Measurements from ENCODE around the gene UTY. TPM values are rescaled to one million over a fixed set of nuclear protein-coding genes. Genes with fewer than 3 reads are reported as not detected.

The UTY gene
- total RNA-seq, 1 donor = 0.10 TPM

GRCh38 chrY:13361656-13362636 lies 117.9 kb downstream of the UTY start:
- Histone ChIP-seq H3K27me3 (ENCODE audit: insufficient read depth, low read length) (no peaks in the 10 kb centered on the region), H3K4me3 (ENCODE audit: low read length) (no peak overlapping the region), H3K9me3 (ENCODE audit: low read depth, low read length) (no peaks in the 10 kb centered on the region), H3K4me1 (ENCODE audit: insufficient read depth, low read length) (peaks cover 16% of the 10 kb centered on the region)

- Histone ChIP-seq H3K27me3 (ENCODE audit: insufficient read depth, low read length) (no peaks in the 10 kb centered on the region), H3K9me3 (ENCODE audit: low read depth, low read length) (no peaks in the 10 kb centered on the region), H3K4me3 (ENCODE audit: low read length) (no peak overlapping the region), H3K4me1 (ENCODE audit: insufficient read depth, low read length) (peaks cover 16% of the 10 kb centered on the region)
These were observed 128.4 kb downstream of the UTY start for GRCh38 chrY:13351443-13351842.

GRCh38 chrY:13347106-13347505 lies 132.7 kb downstream of the UTY start:
- H3K9me3 ChIP-seq (ENCODE audit: low read depth, low read length) = no peaks in the 10 kb centered on the region
- H3K4me3 ChIP-seq (ENCODE audit: low read length) = no peak overlapping the region
- H3K27me3 ChIP-seq (ENCODE audit: insufficient read depth, low read length) = no peaks in the 10 kb centered on the region
- H3K4me1 ChIP-seq (ENCODE audit: insufficient read depth, low read length) = peaks cover 21% of the 10 kb centered on the region

GRCh38 chrY:13345549-13345948 lies 134.3 kb downstream of the UTY start:
- no peaks in the 10 kb centered on the region for H3K9me3 ChIP-seq (ENCODE audit: low read depth, low read length)
- H3K4me3 ChIP-seq (ENCODE audit: low read length) = no peak overlapping the region
- no peaks in the 10 kb centered on the region for H3K27me3 ChIP-seq (ENCODE audit: insufficient read depth, low read length)
- peaks cover 17% of the 10 kb centered on the region for H3K4me1 ChIP-seq (ENCODE audit: insufficient read depth, low read length)

- Histone ChIP-seq H3K4me1 (ENCODE audit: insufficient read depth, low read length) (peaks cover 16% of the 10 kb centered on the region), H3K4me3 (ENCODE audit: low read length) (no peak overlapping the region), H3K27me3 (ENCODE audit: insufficient read depth, low read length) (no peaks in the 10 kb centered on the region), H3K9me3 (ENCODE audit: low read depth, low read length) (no peaks in the 10 kb centered on the region)
These were observed 136.4 kb downstream of the UTY start for GRCh38 chrY:13343307-13343946.

- Histone ChIP-seq H3K4me3 (ENCODE audit: low read length) (no peak overlapping the region), H3K4me1 (ENCODE audit: insufficient read depth, low read length) (peaks cover 16% of the 10 kb centered on the region), H3K27me3 (ENCODE audit: insufficient read depth, low read length) (no peaks in the 10 kb centered on the region), H3K9me3 (ENCODE audit: low read depth, low read length) (no peaks in the 10 kb centered on the region)
These were observed 139.9 kb downstream of the UTY start for GRCh38 chrY:13339939-13340338.

GRCh38 chrY:13339381-13339780 lies 140.5 kb downstream of the UTY start:
- Histone ChIP-seq H3K4me3 (ENCODE audit: low read length) (no peak overlapping the region), H3K27me3 (ENCODE audit: insufficient read depth, low read length) (no peaks in the 10 kb centered on the region), H3K4me1 (ENCODE audit: insufficient read depth, low read length) (peaks cover 16% of the 10 kb centered on the region), H3K9me3 (ENCODE audit: low read depth, low read length) (no peaks in the 10 kb centered on the region)

- Histone ChIP-seq H3K27me3 (ENCODE audit: insufficient read depth, low read length) (no peaks in the 10 kb centered on the region), H3K4me3 (ENCODE audit: low read length) (no peak overlapping the region), H3K4me1 (ENCODE audit: insufficient read depth, low read length) (peaks cover 11% of the 10 kb centered on the region), H3K9me3 (ENCODE audit: low read depth, low read length) (no peaks in the 10 kb centered on the region)
These were observed 141.1 kb downstream of the UTY start for GRCh38 chrY:13338711-13339110.

GRCh38 chrY:13337934-13338333 lies 141.9 kb downstream of the UTY start:
- Histone ChIP-seq H3K9me3 (ENCODE audit: low read depth, low read length) (no peaks in the 10 kb centered on the region), H3K4me3 (ENCODE audit: low read length) (no peak overlapping the region), H3K27me3 (ENCODE audit: insufficient read depth, low read length) (no peaks in the 10 kb centered on the region), H3K4me1 (ENCODE audit: insufficient read depth, low read length) (peaks cover 11% of the 10 kb centered on the region)

- H3K9me3 ChIP-seq (ENCODE audit: low read depth, low read length) = no peaks in the 10 kb centered on the region
These were observed 146.0 kb downstream of the UTY start for GRCh38 chrY:13333791-13334190.

GRCh38 chrY:13330651-13331050 lies 149.2 kb downstream of the UTY start:
- Histone ChIP-seq H3K4me3 (ENCODE audit: low read length) (no peak overlapping the region), H3K27me3 (ENCODE audit: insufficient read depth, low read length) (no peaks in the 10 kb centered on the region), H3K9me3 (ENCODE audit: low read depth, low read length) (no peaks in the 10 kb centered on the region), H3K4me1 (ENCODE audit: insufficient read depth, low read length) (no peaks in the 10 kb centered on the region)

More at GRCh38 chrY:13333791-13334190, 146.0 kb downstream of the UTY start:
- H3K4me1 ChIP-seq (ENCODE audit: insufficient read depth, low read length) = no peaks in the 10 kb centered on the region
- no peak overlapping the region for H3K4me3 ChIP-seq (ENCODE audit: low read length)
- H3K27me3 ChIP-seq (ENCODE audit: insufficient read depth, low read length) = no peaks in the 10 kb centered on the region

- no peaks in the 10 kb centered on the region for H3K9me3 ChIP-seq (ENCODE audit: low read depth, low read length)
- H3K27me3 ChIP-seq (ENCODE audit: insufficient read depth, low read length) = no peaks in the 10 kb centered on the region
- H3K4me1 ChIP-seq (ENCODE audit: insufficient read depth, low read length) = no peaks in the 10 kb centered on the region
- H3K4me3 ChIP-seq (ENCODE audit: low read length) = no peak overlapping the region
These were observed 166.9 kb downstream of the UTY start for GRCh38 chrY:13312966-13313365.

GRCh38 chrY:13307959-13308358 lies 171.9 kb downstream of the UTY start:
- Histone ChIP-seq H3K27me3 (ENCODE audit: insufficient read depth, low read length) (no peaks in the 10 kb centered on the region), H3K4me1 (ENCODE audit: insufficient read depth, low read length) (no peaks in the 10 kb centered on the region), H3K9me3 (ENCODE audit: low read depth, low read length) (no peaks in the 10 kb centered on the region), H3K4me3 (ENCODE audit: low read length) (no peak overlapping the region)

GRCh38 chrY:13300795-13301194 lies 179.0 kb downstream of the UTY start:
- Histone ChIP-seq H3K9me3 (ENCODE audit: low read depth, low read length) (no peaks in the 10 kb centered on the region), H3K4me1 (ENCODE audit: insufficient read depth, low read length) (no peaks in the 10 kb centered on the region), H3K4me3 (ENCODE audit: low read length) (no peak overlapping the region), H3K27me3 (ENCODE audit: insufficient read depth, low read length) (no peaks in the 10 kb centered on the region)

- Histone ChIP-seq H3K27me3 (ENCODE audit: insufficient read depth, low read length) (no peaks in the 10 kb centered on the region), H3K4me3 (ENCODE audit: low read length) (no peak overlapping the region), H3K4me1 (ENCODE audit: insufficient read depth, low read length) (no peaks in the 10 kb centered on the region), H3K9me3 (ENCODE audit: low read depth, low read length) (no peaks in the 10 kb centered on the region)
These were observed 180.4 kb downstream of the UTY start for GRCh38 chrY:13299411-13299810.

Data from mononuclear cell (primary cell).